Neural cell (in vitro differentiated cells): Measurements from ENCODE around the gene PIP4K2A.

Experiments used
- CTCF ChIP-seq: fragments of 450-650 bp; IDR thresholded peaks from 2 replicates; pipeline ENCODE4 v1.5.1; 2014; ENCODE audit warnings: antibody characterized with exemption, mild to moderate bottlenecking, moderate library complexity; ENCODE audit not compliant: poor library complexity, severe bottlenecking
- EP300 ChIP-seq: fragments of 450-650 bp; conservative IDR thresholded peaks from 2 replicates; pipeline ENCODE4 v1.6.1; 2014; ENCODE audit warnings: antibody characterized with exemption, mild to moderate bottlenecking, moderate library complexity; ENCODE audit not compliant: poor library complexity, severe bottlenecking
- EZH2 ChIP-seq: fragments of 200-600, 300-800 bp; shearing (Covaris generic), sonication (generic); IDR thresholded peaks from 2 replicates; pipeline ENCODE4 v1.6.1; 2014; ENCODE audit warnings: antibody characterized with exemption, low read length, borderline replicate concordance, mild to moderate bottlenecking; ENCODE audit not compliant: insufficient read depth, poor library complexity, severe bottlenecking
- POLR2AphosphoS5 ChIP-seq: IDR thresholded peaks from 2 replicates; pipeline ENCODE4 v1.6.1; 2012
- RAD21 ChIP-seq: fragments of 450-650 bp; conservative IDR thresholded peaks from 2 replicates; pipeline ENCODE4 v1.6.1; 2014; ENCODE audit warnings: antibody characterized with exemption, mild to moderate bottlenecking, moderate library complexity

- TF ChIP-seq CTCF (no peak), EZH2 (no peak), EP300 (no peak), RAD21 (no peak), POLR2AphosphoS5 (no peak)
Observed at GRCh38 chr10:22628309-22628708, 86.1 kb downstream of the PIP4K2A start.
